GM19099 (cell line): ENCODE measurements around the gene CYP4F22.

Experiments used
- POLR2A ChIP-seq: IDR thresholded peaks from 3 replicates; pipeline ENCODE4 v1.6.1; 2011; ENCODE audit warnings: low read depth; ENCODE audit not compliant: insufficient read length; ENCODE audit errors: extremely low read depth

CYP4F22 gene

DNA sequence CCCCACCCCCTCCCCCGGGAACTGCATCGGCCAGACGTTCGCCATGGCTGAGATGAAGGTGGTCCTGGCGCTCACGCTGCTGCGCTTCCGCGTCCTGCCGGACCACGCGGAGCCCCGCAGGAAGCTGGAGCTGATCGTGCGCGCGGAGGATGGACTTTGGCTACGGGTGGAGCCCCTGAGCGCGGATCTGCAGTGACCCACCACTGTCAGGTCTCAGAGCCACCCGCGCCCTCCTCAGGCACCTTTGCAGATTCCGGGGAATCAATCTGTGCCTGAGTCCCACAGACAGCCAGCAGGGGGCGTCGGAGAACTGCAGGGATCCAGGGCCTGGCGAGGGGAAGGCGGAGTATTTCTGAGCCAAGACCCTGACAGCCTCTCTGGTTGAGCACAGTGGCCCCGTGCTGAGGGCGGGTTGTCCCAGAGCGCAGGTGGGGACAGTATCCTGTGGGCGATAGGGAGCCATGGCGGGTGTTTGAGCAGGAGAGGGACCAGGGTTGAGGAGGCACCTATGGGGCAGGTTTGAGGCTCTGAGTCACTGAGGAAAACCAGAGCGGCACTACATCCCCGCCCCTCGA, 76.3 kb downstream of the CYP4F22 start:
- no peak for TF ChIP-seq POLR2A

DNA sequence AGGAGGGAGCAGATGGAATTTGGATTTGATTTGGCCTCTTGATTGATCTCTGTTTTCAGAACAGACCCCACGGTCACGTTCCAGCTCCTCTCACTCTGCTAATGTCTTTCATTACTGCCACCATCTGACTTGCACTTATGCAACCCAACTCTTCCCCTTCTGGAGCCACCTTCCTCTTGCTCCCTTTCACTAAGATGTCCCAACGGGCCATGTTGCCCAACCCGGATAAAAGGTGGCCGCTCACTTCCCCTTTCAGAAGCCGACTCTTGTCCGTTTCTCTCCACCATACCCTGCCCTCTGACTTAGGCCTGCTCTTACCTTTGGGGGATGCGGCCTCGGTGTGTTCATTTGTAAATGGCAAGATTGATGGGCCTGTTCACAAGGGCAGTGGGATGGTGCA, 79.3 kb downstream of the CYP4F22 start:
- no peak for TF ChIP-seq POLR2A

DNA sequence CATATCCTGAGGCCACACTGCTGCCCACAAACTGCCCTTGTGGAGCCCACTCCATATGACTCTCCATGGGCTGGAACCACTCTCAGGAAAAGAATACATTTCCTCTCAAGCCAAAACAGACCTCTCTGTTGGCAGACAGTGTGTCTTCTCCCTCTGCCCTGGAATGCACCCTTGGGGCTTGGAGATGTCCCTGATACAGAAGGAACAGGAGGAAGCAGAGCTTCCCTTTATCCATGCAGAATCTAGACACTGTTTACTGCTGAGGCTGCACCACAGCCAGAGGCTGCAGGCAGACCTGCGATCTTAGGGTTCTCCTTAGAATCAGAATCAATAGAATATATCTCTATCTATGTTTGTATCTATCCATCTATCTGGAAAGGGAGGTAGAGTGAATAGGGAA, 79.9 kb downstream of the CYP4F22 start:
- TF ChIP-seq POLR2A: no peak

DNA sequence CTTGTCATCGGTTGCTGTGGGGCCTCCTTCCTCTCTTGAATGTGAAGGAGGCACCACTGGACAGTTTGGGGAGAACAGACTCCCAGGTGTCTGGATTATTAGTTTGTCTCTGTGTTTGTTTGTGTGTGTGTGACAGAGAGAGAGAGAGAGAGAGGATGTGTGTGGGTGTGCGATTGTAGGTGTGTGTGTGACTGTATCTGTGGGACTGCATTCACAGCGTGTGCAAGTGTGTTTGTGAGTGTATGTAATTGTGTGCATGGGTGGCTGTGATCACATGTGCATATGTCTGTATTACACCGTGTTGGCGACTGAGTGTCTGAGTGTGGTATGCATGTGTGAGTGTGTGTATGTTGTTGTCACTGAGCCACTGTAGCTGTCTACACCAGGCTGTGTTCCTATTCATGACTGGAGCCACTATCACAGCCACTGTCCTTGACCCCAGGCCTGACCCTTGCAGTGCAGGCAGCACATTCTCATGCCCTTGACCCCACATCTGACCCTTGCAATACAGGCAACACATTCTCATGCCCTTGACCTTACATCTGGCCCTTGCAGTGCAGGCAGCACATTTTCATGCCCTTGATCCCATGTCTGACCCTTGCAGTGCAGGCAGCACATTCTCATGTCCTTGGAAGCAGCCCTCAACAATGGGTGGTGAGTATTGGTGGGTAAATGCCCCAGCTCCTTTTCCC, 81.6 kb downstream of the CYP4F22 start:
- TF ChIP-seq POLR2A: no peak

GRCh38 chr19:15591796-15592195, 83.5 kb downstream of the CYP4F22 start:
- TF ChIP-seq POLR2A: no peak

DNA sequence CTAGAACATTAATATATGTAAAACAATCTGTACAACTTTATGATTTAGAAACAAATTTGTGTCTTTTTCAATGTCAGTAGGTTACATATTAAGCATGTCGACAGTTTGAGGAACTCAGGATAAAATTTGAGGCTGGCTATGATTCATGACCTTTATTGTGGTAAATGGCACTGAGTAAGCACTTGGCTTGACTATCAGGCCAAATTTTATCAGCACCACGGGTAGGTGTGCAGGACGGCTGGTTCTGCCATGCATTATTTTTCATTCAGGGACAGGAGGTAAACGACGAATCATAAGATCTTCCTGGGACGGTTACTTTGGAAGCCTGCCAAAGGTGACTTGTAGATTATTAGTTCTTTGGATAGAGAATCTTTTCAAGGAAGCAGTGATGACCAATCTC, 86.7 kb downstream of the CYP4F22 start:
- TF ChIP-seq POLR2A: no peak
